ENCODE data around the gene FAIM2. TPM values are rescaled to one million over a fixed set of nuclear protein-coding genes. Genes with fewer than 3 reads are reported as not detected.

FAIM2 gene
- polyA plus RNA-seq, 1 donor from 2014 or later: 5.3 TPM

DNA sequence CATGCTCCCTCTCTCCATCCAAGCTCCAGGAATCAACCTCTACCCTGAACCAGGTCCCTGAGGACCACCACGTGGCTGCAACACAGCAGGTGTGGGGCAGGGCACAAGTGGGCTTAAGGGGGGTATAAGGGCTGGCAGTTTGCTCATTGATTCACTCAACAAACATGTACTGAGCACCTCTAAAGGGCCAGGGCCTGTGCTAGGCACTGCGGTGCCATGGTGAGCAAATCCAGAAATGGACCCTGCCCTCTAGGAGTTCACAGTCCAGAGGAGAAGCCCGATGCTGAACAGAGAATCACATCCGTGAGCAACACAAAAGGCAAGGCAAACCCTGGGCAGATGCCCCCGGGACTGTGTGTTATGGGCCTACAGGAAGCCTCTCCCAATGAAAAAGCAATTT is 40.3 kb upstream of the FAIM2 start:
- TF ChIP-seq SMC3 (conservative IDR thresholded peaks at IDR 0.05; ENCODE audit: poor library complexity): no peak
- no peak for TF ChIP-seq EP300 (conservative IDR thresholded peaks at IDR 0.05; ENCODE audit: poor library complexity, severe bottlenecking)
- TF ChIP-seq, protein P1, sequence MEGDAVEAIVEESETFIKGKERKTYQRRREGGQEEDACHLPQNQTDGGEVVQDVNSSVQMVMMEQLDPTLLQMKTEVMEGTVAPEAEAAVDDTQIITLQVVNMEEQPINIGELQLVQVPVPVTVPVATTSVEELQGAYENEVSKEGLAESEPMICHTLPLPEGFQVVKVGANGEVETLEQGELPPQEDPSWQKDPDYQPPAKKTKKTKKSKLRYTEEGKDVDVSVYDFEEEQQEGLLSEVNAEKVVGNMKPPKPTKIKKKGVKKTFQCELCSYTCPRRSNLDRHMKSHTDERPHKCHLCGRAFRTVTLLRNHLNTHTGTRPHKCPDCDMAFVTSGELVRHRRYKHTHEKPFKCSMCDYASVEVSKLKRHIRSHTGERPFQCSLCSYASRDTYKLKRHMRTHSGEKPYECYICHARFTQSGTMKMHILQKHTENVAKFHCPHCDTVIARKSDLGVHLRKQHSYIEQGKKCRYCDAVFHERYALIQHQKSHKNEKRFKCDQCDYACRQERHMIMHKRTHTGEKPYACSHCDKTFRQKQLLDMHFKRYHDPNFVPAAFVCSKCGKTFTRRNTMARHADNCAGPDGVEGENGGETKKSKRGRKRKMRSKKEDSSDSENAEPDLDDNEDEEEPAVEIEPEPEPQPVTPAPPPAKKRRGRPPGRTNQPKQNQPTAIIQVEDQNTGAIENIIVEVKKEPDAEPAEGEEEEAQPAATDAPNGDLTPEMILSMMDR (IDR thresholded peaks at IDR 0.05; ENCODE audit: poor library complexity, severe bottlenecking): no peak
- no peak for TF ChIP-seq EZH2 (IDR thresholded peaks at IDR 0.05; ENCODE audit: borderline replicate concordance, insufficient read depth, low read length, poor library complexity, severe bottlenecking)
- TF ChIP-seq, protein P2, sequence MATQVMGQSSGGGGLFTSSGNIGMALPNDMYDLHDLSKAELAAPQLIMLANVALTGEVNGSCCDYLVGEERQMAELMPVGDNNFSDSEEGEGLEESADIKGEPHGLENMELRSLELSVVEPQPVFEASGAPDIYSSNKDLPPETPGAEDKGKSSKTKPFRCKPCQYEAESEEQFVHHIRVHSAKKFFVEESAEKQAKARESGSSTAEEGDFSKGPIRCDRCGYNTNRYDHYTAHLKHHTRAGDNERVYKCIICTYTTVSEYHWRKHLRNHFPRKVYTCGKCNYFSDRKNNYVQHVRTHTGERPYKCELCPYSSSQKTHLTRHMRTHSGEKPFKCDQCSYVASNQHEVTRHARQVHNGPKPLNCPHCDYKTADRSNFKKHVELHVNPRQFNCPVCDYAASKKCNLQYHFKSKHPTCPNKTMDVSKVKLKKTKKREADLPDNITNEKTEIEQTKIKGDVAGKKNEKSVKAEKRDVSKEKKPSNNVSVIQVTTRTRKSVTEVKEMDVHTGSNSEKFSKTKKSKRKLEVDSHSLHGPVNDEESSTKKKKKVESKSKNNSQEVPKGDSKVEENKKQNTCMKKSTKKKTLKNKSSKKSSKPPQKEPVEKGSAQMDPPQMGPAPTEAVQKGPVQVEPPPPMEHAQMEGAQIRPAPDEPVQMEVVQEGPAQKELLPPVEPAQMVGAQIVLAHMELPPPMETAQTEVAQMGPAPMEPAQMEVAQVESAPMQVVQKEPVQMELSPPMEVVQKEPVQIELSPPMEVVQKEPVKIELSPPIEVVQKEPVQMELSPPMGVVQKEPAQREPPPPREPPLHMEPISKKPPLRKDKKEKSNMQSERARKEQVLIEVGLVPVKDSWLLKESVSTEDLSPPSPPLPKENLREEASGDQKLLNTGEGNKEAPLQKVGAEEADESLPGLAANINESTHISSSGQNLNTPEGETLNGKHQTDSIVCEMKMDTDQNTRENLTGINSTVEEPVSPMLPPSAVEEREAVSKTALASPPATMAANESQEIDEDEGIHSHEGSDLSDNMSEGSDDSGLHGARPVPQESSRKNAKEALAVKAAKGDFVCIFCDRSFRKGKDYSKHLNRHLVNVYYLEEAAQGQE (IDR thresholded peaks at IDR 0.05; ENCODE audit: borderline replicate concordance): no peak
- no peak for TF ChIP-seq RAD21 (conservative IDR thresholded peaks at IDR 0.05)
- TF ChIP-seq MXI1 (conservative IDR thresholded peaks at IDR 0.05; ENCODE audit: poor library complexity, severe bottlenecking): no peak
- H2AFZ ChIP-seq (ENCODE audit: low read depth, low read length): no peak overlapping the region
- H3K4me2 ChIP-seq (ENCODE audit: low read length): no peak overlapping the region
- H3K9me3 ChIP-seq (ENCODE audit: low read length): no peaks in the 10 kb centered on the region
- no peaks in the 10 kb centered on the region for H3K36me3 ChIP-seq (ENCODE audit: insufficient read depth, low read length)
- H3K4me3 ChIP-seq (ENCODE audit: low read length): no peak overlapping the region
- H3F3A ChIP-seq (ENCODE audit: insufficient read depth, low read length, poor library complexity, severe bottlenecking): no peaks in the 10 kb centered on the region
- H3K79me2 ChIP-seq (replicated peaks; ENCODE audit: insufficient read depth, low read length): no peaks in the 10 kb centered on the region
- no peaks in the 10 kb centered on the region for H4K20me1 ChIP-seq (ENCODE audit: insufficient read depth)
- no peak overlapping the region for H3K27ac ChIP-seq (ENCODE audit: low read length)
- H3K9ac ChIP-seq (ENCODE audit: low read length): no peak overlapping the region
- H3K27me3 ChIP-seq (ENCODE audit: insufficient read depth, low read depth, low read length): no peaks in the 10 kb centered on the region
- no peaks in the 10 kb centered on the region for H3K9me2 ChIP-seq (ENCODE audit: insufficient read depth, low read length)

DNA sequence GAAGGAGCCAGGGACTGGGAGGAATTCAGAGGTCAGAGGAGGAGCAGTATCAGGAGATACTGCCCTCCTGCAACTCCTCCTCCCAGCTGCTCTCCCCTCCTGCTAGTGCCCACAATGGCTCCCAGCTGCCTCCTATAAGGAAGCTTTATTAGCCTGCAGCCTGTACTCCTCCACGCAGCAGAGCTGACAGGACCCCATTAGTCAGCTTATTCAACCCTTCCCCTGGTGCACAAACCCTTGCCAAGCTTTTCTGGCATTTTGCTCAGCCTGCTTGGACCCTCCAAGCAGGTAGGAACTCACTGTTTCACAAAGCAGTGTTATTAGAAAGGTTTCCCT is 39.9 kb upstream of the FAIM2 start:
- no peak overlapping the region for H3K27ac ChIP-seq (ENCODE audit: low read length)
- H3K79me2 ChIP-seq (replicated peaks; ENCODE audit: insufficient read depth, low read length): no peaks in the 10 kb centered on the region
- H3K9ac ChIP-seq (ENCODE audit: low read length): no peak overlapping the region
- no peak overlapping the region for H3K4me3 ChIP-seq (ENCODE audit: low read length)
- H3F3A ChIP-seq (ENCODE audit: insufficient read depth, low read length, poor library complexity, severe bottlenecking): no peaks in the 10 kb centered on the region
- H4K20me1 ChIP-seq (ENCODE audit: insufficient read depth): no peaks in the 10 kb centered on the region
- no peaks in the 10 kb centered on the region for H3K9me2 ChIP-seq (ENCODE audit: insufficient read depth, low read length)
- no peak overlapping the region for H2AFZ ChIP-seq (ENCODE audit: low read depth, low read length)
- H3K9me3 ChIP-seq (ENCODE audit: low read length): no peaks in the 10 kb centered on the region
- H3K36me3 ChIP-seq (ENCODE audit: insufficient read depth, low read length): no peaks in the 10 kb centered on the region
- no peak overlapping the region for H3K4me2 ChIP-seq (ENCODE audit: low read length)
- TF ChIP-seq TAF1 (IDR thresholded peaks at IDR 0.05; ENCODE audit: low read depth): no peak
- no peak for TF ChIP-seq MXI1 (conservative IDR thresholded peaks at IDR 0.05; ENCODE audit: poor library complexity, severe bottlenecking)
- TF ChIP-seq, protein P2 (IDR thresholded peaks at IDR 0.05; ENCODE audit: borderline replicate concordance): no peak
- TF ChIP-seq, protein P1 (IDR thresholded peaks at IDR 0.05; ENCODE audit: poor library complexity, severe bottlenecking): no peak
- TF ChIP-seq EZH2 (IDR thresholded peaks at IDR 0.05; ENCODE audit: borderline replicate concordance, insufficient read depth, low read length, poor library complexity, severe bottlenecking): no peak
- TF ChIP-seq RAD21 (conservative IDR thresholded peaks at IDR 0.05): no peak
- TF ChIP-seq EP300 (conservative IDR thresholded peaks at IDR 0.05; ENCODE audit: poor library complexity, severe bottlenecking): no peak
- TF ChIP-seq SMC3 (conservative IDR thresholded peaks at IDR 0.05; ENCODE audit: poor library complexity): no peak
- TF ChIP-seq POLR2AphosphoS5 (IDR thresholded peaks at IDR 0.05): no peak
- H3K27me3 ChIP-seq (ENCODE audit: insufficient read depth, low read depth, low read length): no peaks in the 10 kb centered on the region

Data from neural cell (in vitro differentiated cells).